Neural cell (in vitro differentiated cells): ENCODE measurements around the gene ADORA2B. TPM values are rescaled to one million over a fixed set of nuclear protein-coding genes. Genes with fewer than 3 reads are reported as not detected.

Source experiments
- H2AFZ ChIP-seq: fragments of 200-600, 300-800 bp; sonication (generic), shearing (Covaris generic); 2 replicates; pipeline ENCODE4 v1.6.0; 2014; ENCODE audit warnings: low read depth, mild to moderate bottlenecking, antibody characterized with exemption, low read length, moderate library complexity
- H3F3A ChIP-seq: fragments of 200-600 bp; shearing (Covaris generic); 2 replicates; pipeline ENCODE4 v1.6.1; 2016; ENCODE audit warnings: mild to moderate bottlenecking, moderate library complexity, mixed read lengths, antibody characterized with exemption, low read length; ENCODE audit not compliant: insufficient read depth, poor library complexity, severe bottlenecking
- H3K27ac ChIP-seq: fragments of 200-600, 300-800 bp; sonication (generic), shearing (Covaris generic); 2 replicates; pipeline ENCODE4 v1.5.1; 2014; ENCODE audit warnings: mild to moderate bottlenecking, low read length, moderate library complexity
- H3K27me3 ChIP-seq: fragments of 300-800, 200-600 bp; sonication (generic), shearing (Covaris generic); 2 replicates; pipeline ENCODE4 v1.6.0; 2014; ENCODE audit warnings: mild to moderate bottlenecking, low read depth, low read length, moderate library complexity; ENCODE audit not compliant: insufficient read depth
- H3K36me3 ChIP-seq: fragments of 300-800, 200-600 bp; sonication (generic), shearing (Covaris generic); 2 replicates; pipeline ENCODE4 v1.5.1; 2014; ENCODE audit warnings: mild to moderate bottlenecking, antibody characterized with exemption, low read length, moderate library complexity; ENCODE audit not compliant: insufficient read depth
- H3K4me2 ChIP-seq: fragments of 300-800, 200-600 bp; sonication (generic), shearing (Covaris generic); 2 replicates; pipeline ENCODE4 v1.6.0; 2014; ENCODE audit warnings: mild to moderate bottlenecking, low read length
- H3K4me3 ChIP-seq: fragments of 300-800, 200-600 bp; sonication (generic), shearing (Covaris generic); 2 replicates; pipeline ENCODE4 v1.5.1; 2014; ENCODE audit warnings: mild to moderate bottlenecking, low read length, moderate library complexity
- H3K79me2 ChIP-seq: fragments of 200-600 bp; shearing (Covaris generic); replicated peaks from 2 replicates; pipeline ENCODE4 v1.6.0; 2014; ENCODE audit warnings: mild to moderate bottlenecking, low read length, moderate library complexity; ENCODE audit not compliant: insufficient read depth
- H3K9ac ChIP-seq: fragments of 300-800, 200-600 bp; sonication (generic), shearing (Covaris generic); 2 replicates; pipeline ENCODE4 v1.6.1; 2016; ENCODE audit warnings: mild to moderate bottlenecking, low read length, mixed read lengths
- H3K9me2 ChIP-seq: fragments of 200-600 bp; shearing (Covaris generic); 2 replicates; pipeline ENCODE4 v1.6.1; 2016; ENCODE audit warnings: mild to moderate bottlenecking, low read length, mixed read lengths; ENCODE audit not compliant: insufficient read depth
- H3K9me3 ChIP-seq: fragments of 200-600, 300-800 bp; sonication (generic), shearing (Covaris generic); 2 replicates; pipeline ENCODE4 v1.6.1; 2016; ENCODE audit warnings: mild to moderate bottlenecking, mixed run types, low read length, moderate library complexity, mixed read lengths
- H4K20me1 ChIP-seq: fragments of 200-600 bp; shearing (Covaris generic); 2 replicates; pipeline ENCODE4 v1.6.1; 2016; ENCODE audit warnings: mild to moderate bottlenecking, mixed run types; ENCODE audit not compliant: insufficient read depth
- EP300 ChIP-seq: fragments of 450-650 bp; conservative IDR thresholded peaks from 2 replicates; pipeline ENCODE4 v1.6.1; 2014; ENCODE audit warnings: antibody characterized with exemption, mild to moderate bottlenecking, moderate library complexity; ENCODE audit not compliant: poor library complexity, severe bottlenecking
- EZH2 ChIP-seq: fragments of 200-600, 300-800 bp; shearing (Covaris generic), sonication (generic); IDR thresholded peaks from 2 replicates; pipeline ENCODE4 v1.6.1; 2014; ENCODE audit warnings: antibody characterized with exemption, low read length, borderline replicate concordance, mild to moderate bottlenecking; ENCODE audit not compliant: insufficient read depth, poor library complexity, severe bottlenecking
- MXI1 ChIP-seq: fragments of 450-650 bp; conservative IDR thresholded peaks from 2 replicates; pipeline ENCODE4 v1.6.1; 2014; ENCODE audit warnings: antibody characterized with exemption, mild to moderate bottlenecking; ENCODE audit not compliant: poor library complexity, severe bottlenecking
- POLR2AphosphoS5 ChIP-seq: IDR thresholded peaks from 2 replicates; pipeline ENCODE4 v1.6.1; 2012
- RAD21 ChIP-seq: fragments of 450-650 bp; conservative IDR thresholded peaks from 2 replicates; pipeline ENCODE4 v1.6.1; 2014; ENCODE audit warnings: antibody characterized with exemption, mild to moderate bottlenecking, moderate library complexity
- REST ChIP-seq: IDR thresholded peaks from 2 replicates; pipeline ENCODE4 v1.6.1; 2012; ENCODE audit warnings: borderline replicate concordance
- SMC3 ChIP-seq: fragments of 450-650 bp; conservative IDR thresholded peaks from 2 replicates; pipeline ENCODE4 v1.6.1; 2014; ENCODE audit warnings: antibody characterized with exemption, mild to moderate bottlenecking, moderate library complexity; ENCODE audit not compliant: poor library complexity
- TAF1 ChIP-seq: IDR thresholded peaks from 2 replicates; pipeline ENCODE4 v1.6.1; 2012; ENCODE audit warnings: low read depth
- polyA plus RNA-seq: library from polyadenylated mRNA; depleted of rRNA; stranded (reverse); fragments of >200 nt; gene quantifications from 2 replicates; pipeline ENCODE4 v1.2.3, GENCODE V29; 2014
- TF ChIP-seq, protein P1 (sequence below): fragments of 450-650 bp; IDR thresholded peaks from 2 replicates; pipeline ENCODE4 v1.5.1; 2014; ENCODE audit warnings: antibody characterized with exemption, mild to moderate bottlenecking, moderate library complexity; ENCODE audit not compliant: poor library complexity, severe bottlenecking

The ADORA2B gene
- polyA plus RNA-seq, 1 donor from 2014 or later: 0.78 TPM

GRCh38 chr17:15922586-15922985, 22.3 kb upstream of the ADORA2B start:
- Histone ChIP-seq H3K9me2 (no peaks in the 10 kb centered on the region), H3K79me2 (no peaks in the 10 kb centered on the region), H3K9ac (no peak overlapping the region), H3K4me2 (no peak overlapping the region), H3K36me3 (no peaks in the 10 kb centered on the region), H3K27ac (no peak overlapping the region), H3K27me3 (peaks cover 3% of the 10 kb centered on the region), H2AFZ (no peak overlapping the region), H3K9me3 (no peaks in the 10 kb centered on the region), H3F3A (no peaks in the 10 kb centered on the region), H4K20me1 (no peaks in the 10 kb centered on the region), H3K4me3 (no peak overlapping the region)
- TF ChIP-seq TAF1: no peak
- TF ChIP-seq, protein P1, sequence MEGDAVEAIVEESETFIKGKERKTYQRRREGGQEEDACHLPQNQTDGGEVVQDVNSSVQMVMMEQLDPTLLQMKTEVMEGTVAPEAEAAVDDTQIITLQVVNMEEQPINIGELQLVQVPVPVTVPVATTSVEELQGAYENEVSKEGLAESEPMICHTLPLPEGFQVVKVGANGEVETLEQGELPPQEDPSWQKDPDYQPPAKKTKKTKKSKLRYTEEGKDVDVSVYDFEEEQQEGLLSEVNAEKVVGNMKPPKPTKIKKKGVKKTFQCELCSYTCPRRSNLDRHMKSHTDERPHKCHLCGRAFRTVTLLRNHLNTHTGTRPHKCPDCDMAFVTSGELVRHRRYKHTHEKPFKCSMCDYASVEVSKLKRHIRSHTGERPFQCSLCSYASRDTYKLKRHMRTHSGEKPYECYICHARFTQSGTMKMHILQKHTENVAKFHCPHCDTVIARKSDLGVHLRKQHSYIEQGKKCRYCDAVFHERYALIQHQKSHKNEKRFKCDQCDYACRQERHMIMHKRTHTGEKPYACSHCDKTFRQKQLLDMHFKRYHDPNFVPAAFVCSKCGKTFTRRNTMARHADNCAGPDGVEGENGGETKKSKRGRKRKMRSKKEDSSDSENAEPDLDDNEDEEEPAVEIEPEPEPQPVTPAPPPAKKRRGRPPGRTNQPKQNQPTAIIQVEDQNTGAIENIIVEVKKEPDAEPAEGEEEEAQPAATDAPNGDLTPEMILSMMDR: no peak
- TF ChIP-seq POLR2AphosphoS5: no peak
- no peak for TF ChIP-seq MXI1
- TF ChIP-seq SMC3: no peak
- no peak for TF ChIP-seq EZH2
- no peak for TF ChIP-seq RAD21
- TF ChIP-seq EP300: no peak
- TF ChIP-seq REST: no peak

- no peak for TF ChIP-seq EZH2
- H3K36me3 ChIP-seq: no peaks in the 10 kb centered on the region
- H3K79me2 ChIP-seq: no peaks in the 10 kb centered on the region
- H3K27ac ChIP-seq: no peak overlapping the region
- no peak overlapping the region for H3K4me2 ChIP-seq
- no peaks in the 10 kb centered on the region for H4K20me1 ChIP-seq
- no peaks in the 10 kb centered on the region for H3K9me2 ChIP-seq
- no peaks in the 10 kb centered on the region for H3K27me3 ChIP-seq
- H3F3A ChIP-seq: no peaks in the 10 kb centered on the region
- no peak overlapping the region for H3K9ac ChIP-seq
- no peak overlapping the region for H3K4me3 ChIP-seq
- no peak overlapping the region for H2AFZ ChIP-seq
- H3K9me3 ChIP-seq: no peaks in the 10 kb centered on the region
Observed at GRCh38 chr17:15926039-15926740, 18.7 kb upstream of the ADORA2B start.
